HepG2 (cell line): Measurements from ENCODE around the gene ZNF483. TPM values are rescaled to one million over a fixed set of nuclear protein-coding genes. Genes with fewer than 3 reads are reported as not detected.

Source experiments
- PRDM15 ChIP-seq: sonication (generic); formaldehyde crosslinking; IDR thresholded peaks from 2 replicates; pipeline ENCODE4 v1.4.0; 2020; ENCODE audit warnings: missing genetic modification reagents
- RELA ChIP-seq: sonication (generic); formaldehyde crosslinking; IDR thresholded peaks from 2 replicates; pipeline ENCODE4 v1.4.0; 2020; ENCODE audit warnings: missing genetic modification reagents
- SALL1 ChIP-seq: sonication (generic); formaldehyde crosslinking; IDR thresholded peaks from 2 replicates; pipeline ENCODE4 v1.8.0; 2022; ENCODE audit warnings: mild to moderate bottlenecking, missing genetic modification reagents
- SNAPC4 ChIP-seq: sonication (generic); formaldehyde crosslinking; IDR thresholded peaks from 2 replicates; pipeline ENCODE4 v1.4.0; 2020; ENCODE audit warnings: mild to moderate bottlenecking, missing genetic modification reagents
- TCF12 ChIP-seq, 2 experiments: fragments of 450-650 bp in 1 of 2; sonication (generic) in 1 of 2; formaldehyde crosslinking in 1 of 2; IDR thresholded peaks; 2 replicates each; pipeline versions ENCODE4 v1.6.1 to v1.8.0; 2017 to 2022; ENCODE audit warnings: antibody characterized with exemption in 1 of 2, mild to moderate bottlenecking in 1 of 2, missing genetic modification reagents in 1 of 2, moderate library complexity in 1 of 2
- TOE1 ChIP-seq: sonication (generic); formaldehyde crosslinking; IDR thresholded peaks from 2 replicates; pipeline ENCODE4 v1.4.0; 2020; ENCODE audit warnings: mild to moderate bottlenecking, missing genetic modification reagents
- USF2 ChIP-seq, 2 experiments: sonication (generic) in 1 of 2; formaldehyde crosslinking in 1 of 2; IDR thresholded peaks; 2 replicates each; pipeline versions ENCODE4 v1.5.1 to v1.6.1; 2011 to 2020; ENCODE audit warnings: borderline replicate concordance in 1 of 2, low read depth in 1 of 2, low read length in 1 of 2, mild to moderate bottlenecking in 1 of 2, missing genetic modification reagents in 1 of 2, moderate library complexity in 1 of 2
- ZBTB20 ChIP-seq: sonication (generic); formaldehyde crosslinking; IDR thresholded peaks from 2 replicates; pipeline ENCODE4 v1.8.1; 2023; ENCODE audit warnings: missing genetic modification reagents, low read depth, mild to moderate bottlenecking, borderline replicate concordance
- ZBTB33 ChIP-seq: sonication (generic); formaldehyde crosslinking; IDR thresholded peaks from 2 replicates; pipeline ENCODE4 v1.4.0; 2020; ENCODE audit warnings: missing genetic modification reagents
- ZNF335 ChIP-seq: sonication (generic); formaldehyde crosslinking; IDR thresholded peaks from 2 replicates; pipeline ENCODE4 v1.4.0; 2020; ENCODE audit warnings: missing genetic modification reagents
- ZNF546 ChIP-seq: sonication (generic); formaldehyde crosslinking; conservative IDR thresholded peaks from 2 replicates; pipeline ENCODE4 v1.8.1; 2023; ENCODE audit warnings: mild to moderate bottlenecking, missing genetic modification reagents
- ZNF576 ChIP-seq: sonication (generic); formaldehyde crosslinking; IDR thresholded peaks from 2 replicates; pipeline ENCODE4 v1.4.0; 2020; ENCODE audit warnings: mild to moderate bottlenecking, missing genetic modification reagents
- ZZZ3 ChIP-seq: sonication (generic); formaldehyde crosslinking; IDR thresholded peaks from 2 replicates; pipeline ENCODE4 v1.4.0; 2020; ENCODE audit warnings: missing genetic modification reagents, mild to moderate bottlenecking, borderline replicate concordance
- polyA plus RNA-seq, 8 experiments: library from polyadenylated mRNA; depleted of rRNA in 3 of 8; stranded (reverse) in 7 of 8; unstranded in 1 of 8; fragments of >200 nt; fragmentation: Illumina TruSeq in 4 of 8; extraction: Trizol in 4 of 8; gene quantifications; 2 replicates each; pipeline versions ENCODE4 v1.2.1 to v1.2.3, GENCODE V29; 2011 to 2016; ENCODE audit warnings: low read depth in 4 of 8, missing spikeins in 1 of 8, mixed read lengths in 1 of 8; ENCODE audit not compliant: insufficient read depth in 1 of 8
- total RNA-seq, 5 experiments: library from RNA; depleted of rRNA; stranded (reverse); fragments of >200 nt; fragmentation: Illumina TruSeq; extraction: Trizol; gene quantifications; 2 replicates each; pipeline ENCODE4 v1.2.3, GENCODE V29; 2016; ENCODE audit warnings: low read depth in 1 of 5

The ZNF483 gene
- total and polyA plus RNA-seq, 2 of the 13 experiments (the other 11 are each of a cell fraction or from before 2014, with no cell fraction given) = 2.0 to 9.5 TPM

- TF ChIP-seq USF2 (IDR thresholded peaks at IDR 0.05; ENCODE audit: low read depth, low read length) = no peak
- no peak for TF ChIP-seq USF2 (CRISPR knock-in tag; IDR thresholded peaks at IDR 0.05; ENCODE audit: borderline replicate concordance)
- TF ChIP-seq ZNF335 (CRISPR knock-in tag) = no peak
- no peak for TF ChIP-seq ZNF576 (CRISPR knock-in tag)
- no peak for TF ChIP-seq PRDM15
- no peak for TF ChIP-seq ZZZ3 (CRISPR knock-in tag)
- 0 out of 2 replicates have a peak, but pooled peaks have one; percentile 25 for TF ChIP-seq SNAPC4 (CRISPR knock-in tag)
- TF ChIP-seq ZBTB33 (CRISPR knock-in tag) = no peak
- no peak for TF ChIP-seq ZBTB20 (CRISPR knock-in tag)
- no peak; the same call in 1 of the 2 replicates for TF ChIP-seq SALL1 (CRISPR knock-in tag)
- no peak for TF ChIP-seq TCF12 (IDR thresholded peaks at IDR 0.05)
- TF ChIP-seq TCF12 (CRISPR knock-in tag; IDR thresholded peaks at IDR 0.05) = no peak
- 0 out of 2 replicates have a peak, but pooled peaks have one; percentile 60 for TF ChIP-seq ZNF546
- no peak for TF ChIP-seq RELA (CRISPR knock-in tag)
- no peak for TF ChIP-seq TOE1 (CRISPR knock-in tag)
Measured at GRCh38 chr9:111483858-111484571, 41.0 kb upstream of the ZNF483 start, which contains the start of gene ECPAS (continued).
